GM18508 (cell line): ENCODE data around the gene DUSP12.

Experiments
- ATAC-seq: cut with Tn5 transposase; IDR thresholded peaks from one replicate; pipeline ENCODE4 v1.9.1; 2021; ENCODE audit warnings: moderate number of reproducible peaks; ENCODE audit not compliant: insufficient read depth, unreplicated experiment

The DUSP12 gene

DNA sequence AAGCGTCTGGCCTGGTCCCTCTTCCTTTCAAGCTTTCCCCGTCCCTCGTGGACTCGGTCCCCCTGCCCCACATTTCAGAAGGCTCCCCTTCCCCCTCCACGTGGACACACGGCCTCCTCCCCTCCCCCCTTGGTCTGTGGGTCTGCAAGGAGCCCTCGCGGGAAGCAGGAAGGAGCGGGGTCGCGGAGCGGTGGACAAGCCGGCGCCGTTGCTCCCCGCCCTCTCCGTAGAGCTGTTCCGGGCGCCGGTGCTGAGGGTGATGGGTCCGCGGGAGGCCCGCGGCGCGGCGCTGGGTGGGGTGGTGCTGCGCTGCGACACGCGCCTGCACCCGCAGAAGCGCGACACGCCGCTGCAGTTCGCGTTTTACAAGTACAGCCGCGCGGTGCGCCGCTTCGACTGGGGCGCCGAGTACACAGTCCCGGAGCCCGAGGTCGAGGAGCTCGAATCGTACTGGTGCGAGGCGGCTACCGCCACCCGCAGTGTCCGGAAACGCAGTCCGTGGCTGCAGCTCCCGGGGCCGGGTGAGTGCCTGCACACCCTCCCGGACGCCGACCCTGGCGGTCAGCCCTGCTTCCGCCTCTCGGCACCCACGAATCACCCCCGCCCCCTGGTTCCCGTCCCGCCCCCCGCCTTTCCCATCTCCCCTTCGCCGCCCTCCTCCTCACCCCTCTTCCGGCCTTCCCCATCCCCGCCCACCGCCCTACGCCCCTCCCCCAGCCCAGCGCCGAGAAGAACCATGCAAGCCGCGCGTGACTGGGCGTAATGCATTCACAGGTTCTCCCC lies 22.9 kb upstream of the DUSP12 start:
- ATAC-seq: no peak

- ATAC-seq: no peak
Observed at GRCh38 chr1:161727256-161727924, 22.2 kb upstream of the DUSP12 start.

GRCh38 chr1:161728376-161729226 lies 21.0 kb upstream of the DUSP12 start:
- no peak for ATAC-seq

DNA sequence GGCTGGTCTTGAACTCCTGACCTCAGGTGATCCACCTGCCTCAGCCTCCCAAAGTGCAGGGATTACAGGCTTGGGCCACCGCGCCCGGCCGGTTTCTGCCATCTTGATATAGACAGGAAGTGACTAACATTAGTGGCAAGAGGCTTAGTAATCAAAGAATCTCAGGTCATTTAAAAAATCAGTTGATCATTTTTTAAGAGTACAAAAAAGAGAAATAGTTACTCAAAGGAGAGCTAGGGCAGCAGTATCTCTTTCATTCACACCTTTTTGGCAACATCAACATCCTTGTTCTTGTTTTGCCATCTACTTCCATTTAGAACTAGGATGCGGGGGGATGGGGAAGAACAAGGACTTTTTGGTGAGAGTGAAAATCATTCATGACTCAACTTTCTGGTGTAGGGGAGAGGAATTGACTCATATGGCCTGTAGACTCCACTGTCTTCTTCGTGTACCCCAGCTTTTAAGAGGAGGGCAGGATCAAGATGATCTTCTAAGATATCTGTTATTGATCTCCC lies 19.5 kb upstream of the DUSP12 start:
- ATAC-seq: no peak

- ATAC-seq: no peak
Observed at GRCh38 chr1:161731241-161731640, 18.3 kb upstream of the DUSP12 start.

GRCh38 chr1:161731981-161732718 lies 17.4 kb upstream of the DUSP12 start:
- ATAC-seq: no peak

DNA sequence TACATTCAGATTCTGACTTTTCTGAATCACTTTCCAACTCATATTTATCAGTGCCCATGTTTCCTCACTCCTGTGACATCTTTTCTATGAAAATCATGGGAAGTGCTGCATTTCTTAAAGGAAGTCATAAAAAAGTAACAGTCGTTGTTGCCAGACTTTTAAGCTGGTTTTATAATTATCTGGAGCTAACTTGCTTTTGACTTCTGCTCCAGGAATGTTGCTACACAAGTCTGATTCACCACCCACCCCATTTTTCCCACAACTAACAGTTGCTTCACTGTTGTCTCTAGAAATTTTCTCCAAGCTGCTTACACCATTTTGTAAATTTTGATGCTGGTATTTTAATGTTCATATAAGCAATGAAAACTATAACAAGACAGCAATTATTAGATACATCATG lies 16.1 kb upstream of the DUSP12 start:
- no peak for ATAC-seq

GRCh38 chr1:161735837-161736236 lies 13.7 kb upstream of the DUSP12 start:
- no peak for ATAC-seq

- no peak for ATAC-seq
Observed at GRCh38 chr1:161736335-161736969, 13.1 kb upstream of the DUSP12 start.

DNA sequence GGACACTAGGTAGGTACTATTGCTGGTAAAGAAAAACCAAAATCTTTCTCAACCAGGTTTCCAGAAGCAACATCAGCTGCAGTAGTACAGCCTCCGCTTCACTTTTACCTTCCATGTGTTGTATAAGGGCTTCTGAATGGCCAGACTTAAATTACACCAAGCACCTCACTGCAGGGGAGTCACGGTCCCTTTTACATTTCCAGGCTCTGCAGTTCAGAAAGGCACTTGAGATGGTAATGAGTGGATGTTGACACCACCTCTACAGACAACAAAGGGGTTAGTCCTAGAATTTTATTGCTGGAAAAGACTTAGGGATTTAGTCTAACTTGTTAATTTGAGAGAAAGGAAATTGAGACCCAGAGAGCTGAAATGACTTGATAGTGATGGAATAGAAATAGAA lies 12.0 kb upstream of the DUSP12 start:
- ATAC-seq: no peak

DNA sequence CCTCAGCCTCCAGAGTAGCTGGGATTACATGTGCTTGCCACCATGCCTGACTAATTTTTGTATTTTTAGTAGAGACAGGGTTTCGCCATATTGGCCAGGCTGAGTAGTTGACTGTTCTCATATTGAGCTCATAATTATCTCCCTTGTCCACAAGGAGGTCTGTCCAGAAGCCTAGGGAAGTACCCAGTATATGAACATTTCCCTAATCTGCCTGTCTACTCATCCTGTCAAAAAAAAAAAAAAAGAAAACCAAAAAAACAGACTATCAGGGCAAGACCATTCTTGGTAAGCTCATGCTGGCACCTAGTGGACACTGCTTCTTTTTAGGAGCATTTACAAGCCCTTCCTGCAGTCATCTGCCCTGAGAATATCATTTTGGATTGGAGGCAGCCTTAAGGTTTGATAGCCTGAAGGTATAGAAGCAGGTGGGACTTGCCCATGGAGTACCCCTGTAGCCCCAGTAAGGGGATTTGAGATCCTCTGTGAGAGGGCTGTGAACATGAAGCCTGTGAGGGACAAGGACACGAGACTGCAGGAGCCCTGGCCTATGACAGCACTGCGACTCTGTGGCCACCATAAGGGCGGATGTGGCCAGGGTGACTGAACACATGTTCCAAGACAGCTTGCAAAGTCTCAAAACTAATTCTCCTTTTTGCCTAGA lies 10.8 kb upstream of the DUSP12 start:
- no peak for ATAC-seq

DNA sequence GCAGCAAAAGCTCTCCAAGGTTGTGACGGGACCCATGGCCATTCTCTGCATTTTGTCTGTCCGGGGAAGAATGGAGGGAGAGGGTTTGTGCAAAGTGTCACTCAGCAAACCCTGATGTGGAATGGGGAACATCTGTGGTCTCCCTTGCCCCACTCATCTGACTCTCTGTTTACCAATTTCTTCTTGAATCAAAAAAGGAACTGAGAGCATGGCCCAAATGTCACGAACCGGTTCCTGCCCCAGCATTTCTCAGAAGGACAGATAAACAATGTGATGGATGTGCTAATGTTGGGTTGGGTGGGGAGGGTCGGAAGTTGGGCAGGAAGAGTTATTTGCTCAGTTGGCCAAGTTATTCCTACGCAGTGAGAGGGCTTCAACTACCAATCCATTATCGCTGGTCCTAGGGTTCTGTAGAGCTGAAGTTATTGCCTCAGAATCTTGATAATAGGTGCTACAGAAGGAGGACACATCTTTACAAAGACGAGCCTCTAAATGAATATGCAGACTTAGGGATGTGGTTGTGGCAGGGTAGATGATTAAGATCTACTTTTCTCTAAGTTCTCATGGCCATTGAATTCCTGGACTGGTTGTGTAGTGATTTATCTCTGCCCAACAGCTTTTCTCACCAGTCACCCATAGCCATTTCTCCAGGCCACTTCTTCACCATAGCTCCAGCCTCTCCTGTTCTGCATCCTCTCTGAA lies 9.6 kb upstream of the DUSP12 start:
- ATAC-seq: no peak

DNA sequence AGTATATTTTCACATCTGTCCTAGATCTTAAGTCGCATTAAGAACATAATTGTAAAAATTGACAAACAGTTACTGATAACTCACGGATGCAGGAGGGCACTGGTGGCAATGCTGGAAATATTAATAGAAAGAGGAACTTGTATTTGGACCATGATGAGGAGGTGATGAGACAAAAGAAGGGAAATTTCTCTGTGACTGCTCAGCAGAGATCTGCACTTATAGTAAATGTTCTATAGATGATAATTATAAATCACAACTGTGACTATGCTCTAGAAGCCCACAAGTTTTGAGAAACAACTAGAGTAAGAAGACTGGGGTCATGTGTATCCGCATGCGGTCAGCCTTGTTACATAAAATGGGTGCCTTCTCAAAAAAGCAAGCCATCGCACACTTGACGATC lies 8.7 kb upstream of the DUSP12 start:
- no peak for ATAC-seq

GRCh38 chr1:161743231-161743630 lies 6.4 kb upstream of the DUSP12 start:
- ATAC-seq: no peak

GRCh38 chr1:161747801-161748200 lies 1.8 kb upstream of the DUSP12 start:
- no peak for ATAC-seq

- ATAC-seq: no peak
Observed at GRCh38 chr1:161763522-161764098, 14.0 kb downstream of the DUSP12 start.

- ATAC-seq: no peak
Observed at GRCh38 chr1:161766102-161766981, 16.8 kb downstream of the DUSP12 start, which contains the start of gene ATF6. ATF6 (plus strand) TSS chr1:161766320; CDS start chr1:161766361, 41 bp downstream.
